Panc1 (cell line): ENCODE results near the gene KLRG1. TPM values are rescaled to one million over a fixed set of nuclear protein-coding genes. Genes with fewer than 3 reads are reported as not detected.

Experiments
- ATAC-seq: fragments of 200-7000 bp; cut with Tn5 transposase; 2 replicates; pipeline ENCODE4 v1.9.1; 2020; ENCODE audit warnings: mild to moderate bottlenecking, moderate library complexity
- BruUV-seq: library from RNA; stranded (reverse); fragments of 400-500 nt; replicated peaks from 2 replicates; lab custom pipeline; 2021; lab: Mats Ljungman, UMichigan
- CTCF ChIA-PET: fragments of 300-600 bp; sonication (Branson Sonifier 250); formaldehyde crosslinking; loops from one replicate; lab custom pipeline; 2022; ENCODE audit warnings: antibody characterized with exemption; lab: Charles Lee
- POLR2A ChIA-PET: fragments of 300-600 bp; sonication (Branson Sonifier 250); formaldehyde crosslinking; loops from one replicate; lab custom pipeline; 2022; ENCODE audit warnings: antibody characterized with exemption; lab: Charles Lee
- DNase-seq: peaks from one replicate; pipeline ENCODE4 v3.0.0-alpha.2; 2010; ENCODE audit warnings: low read depth, low spot score
- H3K27ac ChIP-seq: 2 replicates; pipeline ENCODE4 v1.5.1; 2011; ENCODE audit warnings: mild to moderate bottlenecking, low read length, inconsistent platforms
- H3K27me3 ChIP-seq: fragments of 200-500 bp; sonication (Bioruptor generic); 2 replicates; pipeline ENCODE4 v1.6.0; 2014; ENCODE audit warnings: low read length, inconsistent platforms; ENCODE audit not compliant: control insufficient read depth, insufficient read depth
- H3K36me3 ChIP-seq: fragments of 200-500 bp; sonication (Bioruptor generic); 2 replicates; pipeline ENCODE4 v1.5.1; 2014; ENCODE audit warnings: inconsistent platforms, mild to moderate bottlenecking, low read length, moderate library complexity; ENCODE audit not compliant: control insufficient read depth, insufficient read depth
- H3K4me1 ChIP-seq: 2 replicates; pipeline ENCODE4 v1.5.1; 2011; ENCODE audit warnings: inconsistent platforms, mild to moderate bottlenecking, low read length, moderate library complexity; ENCODE audit not compliant: control insufficient read depth, insufficient read depth
- H3K4me3 ChIP-seq, 2 experiments: 2 replicates each; pipeline ENCODE4 v1.5.1; 2011 to 2012; ENCODE audit warnings: low read depth in 2 of 2, low read length in 2 of 2, mild to moderate bottlenecking in 2 of 2, inconsistent platforms in 1 of 2, moderate library complexity in 1 of 2
- H3K9me3 ChIP-seq: fragments of 200-500 bp; sonication (Bioruptor generic); 2 replicates; pipeline ENCODE4 v1.5.1; 2014; ENCODE audit warnings: low read depth, mild to moderate bottlenecking, inconsistent platforms, low read length, moderate library complexity; ENCODE audit not compliant: control insufficient read depth, insufficient read depth
- CTCF ChIP-seq: fragments of 450-650 bp; IDR thresholded peaks from 2 replicates; pipeline ENCODE4 v1.5.1; 2017; ENCODE audit warnings: mild to moderate bottlenecking
- POLR2AphosphoS5 ChIP-seq: IDR thresholded peaks from 2 replicates; pipeline ENCODE4 v1.6.1; 2012; ENCODE audit warnings: mild to moderate bottlenecking, low read depth, low read length, moderate library complexity
- SIN3A ChIP-seq: IDR thresholded peaks from 2 replicates; pipeline ENCODE4 v1.6.1; 2012; ENCODE audit warnings: low read depth, mild to moderate bottlenecking, low read length, moderate library complexity, borderline replicate concordance; ENCODE audit not compliant: insufficient read depth
- TCF7L2 ChIP-seq: IDR thresholded peaks from 2 replicates; pipeline ENCODE4 v1.6.1; 2011; ENCODE audit warnings: mild to moderate bottlenecking, low read depth, low read length, inconsistent platforms
- in situ Hi-C: cut with HindIII; loops from 2 replicates; pipeline ENCODE4 v1.10.0; 2016; ENCODE audit warnings: low sequenced_read_pairs, low pct_unique_long_range_greater_than_20kb
- intact Hi-C: fragments of 100-400 bp; cut with micrococcal nuclease; formaldehyde crosslinking; loops from one replicate; pipeline ENCODE4 v1.10.0; 2022; ENCODE audit not compliant: unreplicated experiment
- total RNA-seq: library from RNA; stranded (reverse); gene quantifications from one replicate; pipeline ENCODE4 v1.2.1, GENCODE V29; 2021; ENCODE audit not compliant: unreplicated experiment
- TF ChIP-seq, protein P1 (sequence below), 2 experiments: IDR thresholded peaks; 2 replicates each; pipeline ENCODE4 v1.6.1; 2011 to 2012; ENCODE audit warnings: low read depth in 2 of 2, control low read depth in 1 of 2, low read length in 1 of 2, mild to moderate bottlenecking in 1 of 2, moderate library complexity in 1 of 2; ENCODE audit not compliant: insufficient read depth in 1 of 2

Gene KLRG1
- total RNA-seq, 1 experiment from 2014 or later, result 0.69 TPM

DNA sequence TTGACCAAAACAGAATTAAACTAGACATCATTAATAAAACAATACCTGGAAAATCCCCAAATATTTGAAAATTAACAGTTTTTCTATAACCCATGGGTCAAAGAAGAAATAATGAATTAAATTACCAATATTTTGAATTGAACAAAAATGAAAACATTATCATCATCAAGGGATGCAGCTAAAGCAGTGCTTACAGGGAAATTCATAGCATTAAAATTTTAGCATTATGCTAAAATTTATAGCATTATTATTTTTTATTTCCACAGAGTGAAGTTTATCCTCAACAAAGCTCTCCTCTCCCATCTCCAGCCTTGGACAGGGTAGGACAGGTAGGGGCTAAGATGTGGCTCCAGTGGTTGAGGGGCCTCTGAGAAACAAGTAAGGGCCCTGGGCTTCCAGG is 20.6 kb upstream of the KLRG1 start:
- POLR2A ChIA-PET, result interaction anchor here (0.5 kb wide), 1 partner anchor 937 kb away, joined by 8 read pairs; no protein-coding TSS in a partner anchor

DNA sequence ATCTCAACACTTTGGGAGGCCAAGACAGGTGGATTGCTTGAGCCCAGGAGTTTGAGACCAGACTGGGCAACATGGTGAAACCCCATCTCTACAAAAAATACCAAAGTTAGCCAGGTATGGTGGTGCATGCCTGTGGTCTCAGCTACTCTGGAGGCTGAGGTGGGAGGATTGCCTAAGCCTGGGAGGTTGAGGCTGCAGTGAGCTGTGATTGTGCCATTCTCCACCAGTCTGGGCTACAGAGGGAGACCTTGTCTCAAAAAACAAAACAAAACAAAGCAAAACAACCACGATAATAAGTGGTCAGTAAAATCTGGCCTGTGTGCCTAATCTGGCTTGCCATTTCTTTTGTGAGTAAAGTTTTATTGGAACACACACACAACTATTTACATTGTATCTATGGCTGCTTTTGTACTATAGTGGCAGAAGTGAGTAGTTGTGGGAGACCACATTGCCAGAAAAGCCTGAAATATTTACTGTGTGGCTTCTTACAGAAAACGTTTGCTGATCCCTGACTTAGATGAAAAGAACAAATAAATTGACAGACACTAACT is 19.4 kb upstream of the KLRG1 start:
- POLR2A ChIA-PET, result no interaction called here

More for the DNA sequence above, 20.6 kb upstream of the KLRG1 start:
- DNase-seq, result no peak
- Histone ChIP-seq H3K9me3 (no peaks in the 10 kb centered on the region), H3K27ac (no peak overlapping the region), H3K36me3 (no peaks in the 10 kb centered on the region), H3K27me3 (no peaks in the 10 kb centered on the region), H3K4me1 (no peaks in the 10 kb centered on the region), H3K4me3 (no peak overlapping the region)
- in situ Hi-C loops (no loop called here), intact Hi-C loops (no loop called here)
- no peak for ATAC-seq
- no TSS peak for BruUV-seq
- TF ChIP-seq SIN3A, result no peak
- TF ChIP-seq, protein P1, sequence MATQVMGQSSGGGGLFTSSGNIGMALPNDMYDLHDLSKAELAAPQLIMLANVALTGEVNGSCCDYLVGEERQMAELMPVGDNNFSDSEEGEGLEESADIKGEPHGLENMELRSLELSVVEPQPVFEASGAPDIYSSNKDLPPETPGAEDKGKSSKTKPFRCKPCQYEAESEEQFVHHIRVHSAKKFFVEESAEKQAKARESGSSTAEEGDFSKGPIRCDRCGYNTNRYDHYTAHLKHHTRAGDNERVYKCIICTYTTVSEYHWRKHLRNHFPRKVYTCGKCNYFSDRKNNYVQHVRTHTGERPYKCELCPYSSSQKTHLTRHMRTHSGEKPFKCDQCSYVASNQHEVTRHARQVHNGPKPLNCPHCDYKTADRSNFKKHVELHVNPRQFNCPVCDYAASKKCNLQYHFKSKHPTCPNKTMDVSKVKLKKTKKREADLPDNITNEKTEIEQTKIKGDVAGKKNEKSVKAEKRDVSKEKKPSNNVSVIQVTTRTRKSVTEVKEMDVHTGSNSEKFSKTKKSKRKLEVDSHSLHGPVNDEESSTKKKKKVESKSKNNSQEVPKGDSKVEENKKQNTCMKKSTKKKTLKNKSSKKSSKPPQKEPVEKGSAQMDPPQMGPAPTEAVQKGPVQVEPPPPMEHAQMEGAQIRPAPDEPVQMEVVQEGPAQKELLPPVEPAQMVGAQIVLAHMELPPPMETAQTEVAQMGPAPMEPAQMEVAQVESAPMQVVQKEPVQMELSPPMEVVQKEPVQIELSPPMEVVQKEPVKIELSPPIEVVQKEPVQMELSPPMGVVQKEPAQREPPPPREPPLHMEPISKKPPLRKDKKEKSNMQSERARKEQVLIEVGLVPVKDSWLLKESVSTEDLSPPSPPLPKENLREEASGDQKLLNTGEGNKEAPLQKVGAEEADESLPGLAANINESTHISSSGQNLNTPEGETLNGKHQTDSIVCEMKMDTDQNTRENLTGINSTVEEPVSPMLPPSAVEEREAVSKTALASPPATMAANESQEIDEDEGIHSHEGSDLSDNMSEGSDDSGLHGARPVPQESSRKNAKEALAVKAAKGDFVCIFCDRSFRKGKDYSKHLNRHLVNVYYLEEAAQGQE (IDR thresholded peaks at IDR 0.05; ENCODE audit: insufficient read depth in 1 of 2, low read depth in 2 of 2, low read length in 1 of 2), result no peak
- TF ChIP-seq CTCF, result no peak
- TF ChIP-seq TCF7L2, result no peak
- TF ChIP-seq POLR2AphosphoS5, result no peak
- CTCF ChIA-PET, result no interaction called here

More for the DNA sequence above, 19.4 kb upstream of the KLRG1 start:
- Histone ChIP-seq H3K9me3 (no peaks in the 10 kb centered on the region), H3K4me1 (no peaks in the 10 kb centered on the region), H3K27ac (no peak overlapping the region), H3K4me3 (no peak overlapping the region), H3K27me3 (no peaks in the 10 kb centered on the region), H3K36me3 (no peaks in the 10 kb centered on the region)
- in situ Hi-C loops (no loop called here), intact Hi-C loops (no loop called here)
- ATAC-seq (no peak), DNase-seq (no peak)
- TF ChIP-seq CTCF (no peak), POLR2AphosphoS5 (no peak)
- CTCF ChIA-PET, result no interaction called here
- no TSS peak for BruUV-seq
